Activated T-cell treated with anti-CD3 and anti-CD28 coated beads for 4 hours (primary cell): Measurements from ENCODE around the gene ITM2C.
A peak's percentile ranks its signal among the peaks of the same experiment; 100 is the strongest.

ENCODE experiments used
- DNase-seq: peaks from one replicate; pipeline ENCODE4 v3.0.0-alpha.2; 2020

ITM2C gene

DNA sequence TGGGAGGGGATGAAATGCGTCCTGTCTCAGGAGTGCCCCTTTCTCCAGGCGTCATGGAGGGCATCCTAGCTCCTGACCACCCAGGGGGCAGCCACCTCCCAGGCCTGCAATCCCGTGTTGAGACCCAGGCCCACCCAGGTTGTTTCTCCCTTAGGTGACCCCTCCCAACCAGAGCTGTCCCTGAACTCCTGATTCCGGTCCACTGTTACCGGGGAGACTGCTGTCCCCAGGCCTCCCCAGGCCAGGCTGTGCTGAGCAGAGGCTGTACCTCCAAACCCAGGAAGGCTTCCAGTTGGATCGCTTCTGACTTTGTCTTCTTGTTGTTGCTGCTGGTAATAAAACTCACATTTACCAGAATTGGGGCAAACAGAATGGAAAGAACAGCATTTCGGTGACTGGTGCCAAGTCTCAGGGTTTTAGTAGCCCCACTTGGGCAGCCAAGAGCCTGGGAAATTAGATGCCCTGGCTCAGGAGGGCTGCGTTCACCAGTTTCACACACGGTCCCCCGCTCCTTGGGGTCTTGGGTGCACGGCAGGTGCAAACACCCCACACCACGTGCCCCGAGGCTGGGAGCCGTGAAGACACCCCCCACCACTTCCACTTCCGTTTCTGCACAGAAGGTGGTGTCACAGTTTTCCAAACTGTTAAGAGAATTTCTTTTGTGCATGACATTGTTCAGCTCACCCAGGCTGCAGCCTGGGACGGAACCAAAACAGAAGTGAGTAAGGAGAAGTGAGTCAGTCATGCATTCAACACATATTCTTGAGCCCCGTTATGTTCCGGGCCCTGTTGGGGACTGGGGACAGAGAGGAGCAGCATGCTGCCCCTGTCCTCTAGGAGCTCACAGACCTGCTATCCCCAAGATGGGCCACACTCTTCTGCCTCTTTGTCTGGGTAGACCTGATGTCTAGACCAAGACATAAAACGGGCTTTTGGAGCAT is 29.4 kb downstream of the ITM2C start:
- DNase-seq: no peak

DNA sequence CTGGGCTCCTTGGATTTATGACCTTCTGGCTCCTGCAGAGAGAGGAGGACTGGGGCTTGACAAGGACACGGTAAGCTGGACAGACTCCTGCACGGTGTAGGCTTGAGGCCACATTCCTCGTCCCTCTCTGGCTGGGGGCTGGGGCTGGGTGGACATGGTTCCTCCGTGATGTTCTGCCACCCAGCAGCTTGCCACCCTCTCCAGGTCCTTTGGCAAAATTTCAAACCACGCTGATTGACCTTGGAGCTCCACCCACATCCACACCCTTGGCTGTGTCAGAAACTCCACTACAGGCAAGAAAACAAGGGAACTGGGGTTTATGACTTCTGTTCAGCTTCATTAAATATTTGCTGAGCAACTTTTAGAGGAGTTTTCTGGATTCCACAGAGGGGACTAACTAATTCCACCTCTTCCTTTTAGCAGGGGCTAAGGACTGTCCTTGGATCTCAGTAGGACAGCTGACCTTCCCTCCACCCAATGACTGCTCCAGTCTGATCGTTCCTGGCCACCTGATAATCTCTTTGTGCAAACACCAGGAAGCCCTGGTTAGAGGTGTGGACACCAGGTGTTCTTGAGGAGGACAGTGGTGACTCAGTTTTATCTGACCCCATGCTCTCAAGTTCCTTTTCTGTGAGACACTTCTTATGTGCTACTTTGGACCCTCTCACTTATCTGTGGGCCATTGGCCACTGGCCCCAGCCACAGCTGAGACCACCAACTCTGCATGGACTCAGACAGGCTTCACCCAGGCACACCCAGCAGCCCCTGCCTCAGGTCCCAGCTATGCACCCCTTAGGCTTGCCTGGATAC is 31.0 kb downstream of the ITM2C start:
- no peak for DNase-seq

DNA sequence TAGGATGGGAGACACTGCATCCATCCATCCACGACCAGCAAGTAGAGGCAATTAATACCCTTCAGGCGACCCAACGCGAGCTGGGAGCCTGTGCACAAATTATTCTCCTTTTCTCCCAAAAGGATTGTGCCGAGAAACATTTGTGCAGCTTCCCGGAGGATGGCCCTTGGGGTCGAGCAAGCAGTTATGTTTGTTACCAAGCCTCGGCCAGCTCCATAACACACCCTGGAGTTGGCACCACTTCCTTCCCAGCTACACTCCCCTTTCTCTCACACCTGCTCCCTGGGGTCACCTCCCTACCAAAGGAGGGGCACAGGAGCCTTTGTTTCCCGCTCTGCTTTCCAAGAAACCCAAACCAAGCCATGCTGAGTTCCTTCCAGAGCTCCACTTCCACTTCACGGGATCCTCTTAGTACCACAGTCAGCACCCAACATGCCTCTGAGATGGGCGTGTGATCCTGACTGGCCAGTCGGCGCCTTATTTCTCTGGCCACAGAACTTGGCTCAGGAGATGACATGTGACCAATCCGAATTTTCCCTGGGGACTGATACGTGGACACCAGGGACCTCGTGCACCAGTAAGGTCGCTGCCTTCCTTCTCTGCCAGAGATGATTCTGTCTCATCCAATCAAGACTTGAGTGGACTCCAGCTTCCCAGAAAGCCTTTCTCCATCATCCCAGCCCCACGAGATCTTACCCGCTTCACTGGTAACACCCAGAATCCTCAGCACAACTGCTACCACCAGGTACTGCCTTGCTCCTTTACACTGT is 31.8 kb downstream of the ITM2C start:
- no peak for DNase-seq

DNA sequence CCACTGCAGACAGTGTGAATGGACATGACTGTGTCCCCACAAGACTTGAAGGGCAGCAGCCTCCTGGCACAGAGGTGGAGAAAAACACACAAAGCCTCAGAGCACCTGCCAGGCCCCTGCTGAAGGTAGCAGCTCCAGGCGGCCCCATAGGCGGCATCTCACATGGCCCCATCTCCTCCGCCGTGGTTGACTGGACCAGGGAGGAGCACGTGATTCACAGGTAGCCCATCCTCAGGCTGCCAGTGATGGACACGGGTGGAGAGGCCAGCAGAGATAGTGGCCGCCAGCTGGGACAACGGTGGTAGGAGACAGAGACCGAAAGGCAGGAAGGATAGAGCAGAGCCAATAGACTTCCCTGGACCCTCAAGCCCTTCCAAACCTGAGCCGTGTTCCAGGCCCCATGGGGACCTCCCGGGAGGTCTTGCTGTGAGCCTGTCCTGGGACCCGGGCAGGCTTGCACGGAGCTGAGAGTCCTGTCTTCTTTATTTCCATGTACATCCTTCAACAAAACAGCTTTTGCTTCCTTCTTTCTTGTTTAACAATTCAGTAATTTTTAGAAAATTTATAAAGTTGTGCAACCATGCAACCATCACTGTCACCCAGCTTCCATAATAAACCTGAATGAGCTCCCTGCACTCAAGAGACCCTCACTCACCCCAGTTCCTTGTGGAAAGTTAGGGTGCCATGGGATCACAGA is 33.4 kb downstream of the ITM2C start:
- DNase-seq: no peak

DNA sequence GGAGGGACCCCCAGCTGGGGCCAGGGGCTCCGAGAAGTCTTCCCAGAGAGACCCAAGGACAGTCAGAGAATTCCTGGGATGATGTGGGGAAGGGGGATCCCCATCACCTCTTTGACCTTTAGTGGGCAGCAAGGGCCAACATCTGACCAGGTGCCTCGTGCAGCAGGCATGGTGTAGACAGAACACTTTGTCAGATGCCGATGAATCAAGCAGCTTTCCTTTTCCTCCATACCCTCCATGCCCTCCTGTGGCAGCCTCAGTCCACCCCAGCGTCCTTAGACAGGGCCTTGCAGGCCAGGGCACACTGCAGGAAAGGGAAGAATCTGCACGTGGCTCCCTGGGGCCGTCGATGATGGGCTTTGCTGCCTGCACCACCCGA is 34.0 kb downstream of the ITM2C start:
- DNase-seq: no peak

DNA sequence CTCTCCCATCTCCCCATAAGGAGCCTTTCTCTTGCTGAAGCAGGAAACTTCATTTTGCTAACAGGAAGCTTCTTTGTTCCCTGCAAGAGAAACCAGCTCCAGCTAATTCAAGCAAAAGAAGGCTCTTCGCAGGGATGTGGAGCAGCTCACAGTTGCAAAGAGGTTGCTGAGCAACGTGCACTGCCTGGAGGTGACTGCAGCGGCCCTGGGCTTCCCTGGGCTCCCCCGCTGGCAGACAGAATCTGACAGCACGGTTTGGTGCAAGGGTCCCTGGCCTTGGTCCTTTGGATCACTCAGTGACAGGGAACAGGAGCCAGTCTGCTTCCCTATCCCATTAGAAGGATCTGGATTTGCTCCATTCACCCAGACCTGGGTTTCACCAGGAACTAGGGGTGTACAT is 34.5 kb downstream of the ITM2C start:
- no peak for DNase-seq

- no peak for DNase-seq
Observed at GRCh38 chr2:230899786-230900185, 35.0 kb downstream of the ITM2C start.

- no peak for DNase-seq
Observed at GRCh38 chr2:230900336-230900995, 35.7 kb downstream of the ITM2C start.

DNA sequence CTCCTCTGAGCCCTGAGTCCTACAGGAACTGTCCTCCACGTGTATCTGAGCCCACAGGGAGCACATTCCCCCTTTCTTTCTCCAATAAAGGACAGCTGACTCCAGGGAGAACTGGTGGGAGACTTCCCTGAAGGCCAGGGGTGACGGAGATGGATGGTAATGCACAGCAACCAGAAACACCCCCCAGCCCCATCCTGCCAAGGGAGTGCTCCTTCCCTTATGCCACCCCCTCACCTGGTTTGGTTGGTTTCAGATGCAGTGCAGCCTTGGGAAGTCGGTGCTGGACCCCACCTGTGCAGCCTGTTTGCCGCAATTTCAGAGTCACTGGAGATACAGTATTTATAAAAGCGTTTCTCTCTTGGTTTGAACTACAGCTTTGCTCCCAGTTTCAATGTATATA is 36.3 kb downstream of the ITM2C start:
- no peak for DNase-seq

GRCh38 chr2:230902180-230902899 is 37.6 kb downstream of the ITM2C start:
- DNase-seq: peak; percentile 38

- DNase-seq: no peak
Observed at GRCh38 chr2:230903231-230904150, 38.7 kb downstream of the ITM2C start.

DNA sequence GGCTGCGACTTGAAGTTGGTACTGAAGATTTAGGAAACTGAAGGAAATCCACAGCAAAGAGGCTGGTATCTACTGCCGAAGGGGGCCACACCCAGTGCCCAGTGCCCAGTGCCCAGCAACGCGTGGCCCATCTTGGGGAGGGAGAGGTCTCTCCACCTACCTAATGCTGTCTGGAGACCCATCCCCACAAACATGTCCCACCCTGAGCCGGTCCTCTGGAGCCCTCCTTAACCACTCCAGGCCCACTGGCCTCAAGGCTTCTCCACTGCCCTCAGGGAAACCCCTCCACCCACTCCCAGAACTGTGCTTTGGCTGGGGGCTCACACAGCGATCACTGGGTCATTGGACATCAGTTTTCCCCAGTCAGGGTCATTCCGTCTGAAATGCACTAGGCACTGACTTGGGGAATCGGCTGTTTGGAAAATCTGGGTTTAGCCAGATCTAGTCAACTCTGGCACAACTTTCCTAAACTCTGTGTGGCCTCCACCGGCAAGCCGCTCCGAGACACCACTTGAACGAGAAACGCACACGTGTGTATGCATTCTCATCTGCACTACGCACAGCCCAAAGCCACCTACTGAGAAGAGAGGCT is 40.2 kb downstream of the ITM2C start:
- no peak for DNase-seq

- DNase-seq: peak; percentile 89
Observed at GRCh38 chr2:230905448-230906421, 41.0 kb downstream of the ITM2C start.

DNA sequence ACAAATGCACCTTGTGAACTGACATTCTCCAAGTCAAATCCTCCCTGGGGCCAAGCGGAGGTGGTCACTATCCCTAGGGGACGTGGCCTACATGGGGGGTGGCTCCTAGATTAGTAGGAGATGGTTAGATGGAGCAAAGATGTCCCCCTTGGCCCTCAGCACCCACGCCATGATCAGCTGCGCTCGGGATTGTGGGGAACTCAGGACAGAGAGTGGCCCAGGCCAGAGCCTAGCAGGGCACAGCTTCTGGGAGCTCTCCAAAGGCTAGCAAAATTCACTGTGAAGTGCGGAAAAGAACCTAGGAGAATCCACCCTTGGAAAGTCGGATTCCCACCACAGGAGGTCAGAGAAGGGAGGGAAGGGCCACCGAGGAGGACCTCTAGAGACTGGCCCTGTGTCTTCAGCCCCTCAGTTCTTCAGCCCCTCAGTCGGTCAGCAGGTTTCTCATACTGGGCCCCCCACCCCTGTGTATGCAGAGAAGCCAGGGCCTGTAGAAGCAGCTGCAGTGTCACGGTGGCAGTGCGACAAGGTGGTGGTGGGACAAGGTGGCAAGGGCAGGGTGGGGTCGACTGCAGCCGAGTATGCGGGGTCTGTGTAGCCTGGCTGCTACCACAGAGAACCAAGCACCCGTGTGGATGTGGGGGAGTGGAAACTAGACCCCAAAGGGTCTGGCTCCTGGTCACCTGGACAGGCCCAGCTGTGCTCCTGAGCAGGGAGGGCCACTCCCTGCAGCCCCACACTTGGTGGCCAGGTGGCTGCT is 41.9 kb downstream of the ITM2C start:
- no peak for DNase-seq

- DNase-seq: no peak
Observed at GRCh38 chr2:230907361-230908091, 42.8 kb downstream of the ITM2C start.

DNA sequence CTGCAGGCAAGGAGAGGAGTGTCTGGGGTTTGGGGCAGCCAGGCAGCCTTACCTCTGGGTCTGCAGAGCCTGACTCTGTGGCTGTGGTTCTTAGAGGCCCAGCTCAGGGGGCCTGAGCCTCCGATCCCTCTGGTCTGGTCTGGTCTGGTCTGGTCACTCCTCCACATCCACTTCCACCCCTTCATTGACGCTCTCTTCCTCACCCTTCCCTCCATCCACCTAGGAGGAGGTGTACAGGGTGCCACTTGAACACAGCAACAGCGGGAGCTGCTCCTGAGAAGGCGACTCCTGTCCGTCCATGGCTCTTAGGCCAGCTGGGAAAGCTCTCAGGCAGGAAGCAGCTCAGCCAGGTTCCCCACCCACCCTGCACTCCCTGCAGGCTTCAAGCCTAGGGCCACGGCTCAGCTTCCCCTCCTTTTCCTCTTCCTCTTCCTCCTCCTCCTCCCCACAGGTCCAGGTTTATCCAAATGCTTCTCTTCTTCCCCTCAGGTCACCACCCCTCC is 43.4 kb downstream of the ITM2C start:
- no peak for DNase-seq
